ENCODE data around the gene LGR4.

LGR4 gene

GRCh38 chr11:27401280-27401832 is 71.2 kb downstream of the LGR4 start:
- H3K9me3 ChIP-seq (ENCODE audit: control insufficient read depth, insufficient read depth, low read depth, low read length), result no peaks in the 10 kb centered on the region
- H3K27ac ChIP-seq (ENCODE audit: extremely low read depth, low read depth, low read length), result no peak overlapping the region
- no peaks in the 10 kb centered on the region for H3K36me3 ChIP-seq (ENCODE audit: control insufficient read depth in 2 of 2, insufficient read depth in 1 of 2, low read length in 2 of 2)
- ChIA-PET POLR2A (no interaction called here), CTCF (no interaction called here)
- H3K4me1 ChIP-seq (ENCODE audit: control insufficient read depth, insufficient read depth, low read length), result 0 out of 2 replicates have a peak, but pooled peaks cover 3% of the 10 kb centered on the region
- no peak overlapping the region for H3K4me3 ChIP-seq (ENCODE audit: low read depth, low read length)
- TF ChIP-seq ZNF114 (tag by site-specific recombination; IDR thresholded peaks at IDR 0.05) (no peak), INSM2 (tag by site-specific recombination; IDR thresholded peaks at IDR 0.05) (no peak), ZBTB1 (tag by site-specific recombination; IDR thresholded peaks at IDR 0.05) (no peak), PRDM1 (tag by site-specific recombination; IDR thresholded peaks at IDR 0.05) (no peak), ZNF239 (tag by site-specific recombination; IDR thresholded peaks at IDR 0.05) (no peak), ZNF16 (tag by site-specific recombination; IDR thresholded peaks at IDR 0.05; ENCODE audit: low read depth) (no peak), KLF9 (tag by site-specific recombination; IDR thresholded peaks at IDR 0.05; ENCODE audit: low read depth) (no peak), MZF1 (tag by site-specific recombination; IDR thresholded peaks at IDR 0.05; ENCODE audit: borderline replicate concordance) (no peak), ZNF302 (tag by site-specific recombination; IDR thresholded peaks at IDR 0.05; ENCODE audit: low read depth) (no peak), ZNF174 (tag by site-specific recombination; IDR thresholded peaks at IDR 0.05) (no peak)

GRCh38 chr11:27398400-27398770 is 74.2 kb downstream of the LGR4 start:
- CTCF ChIA-PET, result interaction anchor here (0.7 to 1.0 kb wide), 2 partner anchors 13 to 170 kb away, joined by 3 to 5 read pairs; no protein-coding TSS in a partner anchor
- peaks cover 9% of the 10 kb centered on the region; the same call in 1 of the 2 replicates for H3K4me1 ChIP-seq (ENCODE audit: control insufficient read depth, insufficient read depth, low read length)
- no peak overlapping the region for H3K4me3 ChIP-seq (ENCODE audit: low read depth, low read length)
- H3K36me3 ChIP-seq (ENCODE audit: control insufficient read depth in 2 of 2, insufficient read depth in 1 of 2, low read length in 2 of 2), result no peaks in the 10 kb centered on the region
- no peaks in the 10 kb centered on the region for H3K9me3 ChIP-seq (ENCODE audit: control insufficient read depth, insufficient read depth, low read depth, low read length)
- POLR2A ChIA-PET, result no interaction called here
- no peak overlapping the region for H3K27ac ChIP-seq (ENCODE audit: extremely low read depth, low read depth, low read length)
- TF ChIP-seq PRDM2 (tag by site-specific recombination; IDR thresholded peaks at IDR 0.05; ENCODE audit: borderline replicate concordance) (no peak), BCL11B (tag by site-specific recombination; IDR thresholded peaks at IDR 0.05; ENCODE audit: low read depth) (no peak), ZNF670 (tag by site-specific recombination; IDR thresholded peaks at IDR 0.05; ENCODE audit: low read depth) (no peak), ZNF639 (tag by site-specific recombination; IDR thresholded peaks at IDR 0.05) (no peak), ZNF155 (tag by site-specific recombination; IDR thresholded peaks at IDR 0.05) (no peak), ZNF239 (tag by site-specific recombination; IDR thresholded peaks at IDR 0.05) (no peak), PRDM10 (tag by site-specific recombination; IDR thresholded peaks at IDR 0.05) (no peak), ZNF362 (tag by site-specific recombination; IDR thresholded peaks at IDR 0.05) (no peak), ZNF10 (tag by site-specific recombination; IDR thresholded peaks at IDR 0.05) (no peak), ZNF18 (tag by site-specific recombination; IDR thresholded peaks at IDR 0.05) (no peak)
